ENCODE data around the gene SRRM4. TPM values are rescaled to one million over a fixed set of nuclear protein-coding genes. Genes with fewer than 3 reads are reported as not detected.
A peak's percentile ranks its signal among the peaks of the same experiment; 100 is the strongest.

The SRRM4 gene
- total RNA-seq, 1 experiment from 2014 or later, result 1.4 TPM

- peak overlapping the region; percentile 68; the same call in 1 of the 2 replicates for H3K4ac ChIP-seq (ENCODE audit: low read depth, low read length)
- peak overlapping the region; percentile 95 for H3K18ac ChIP-seq (ENCODE audit: insufficient read length, low read depth, low read length)
- peak overlapping the region; percentile 88 to 89 for H3K4me3 Mint-ChIP-seq
- TF ChIP-seq CTCF (conservative IDR thresholded peaks at IDR 0.05), result no peak
- no peaks in the 10 kb centered on the region for H4K20me1 ChIP-seq (ENCODE audit: control insufficient read depth, insufficient read depth, insufficient read length)
- peaks cover 20 to 28% of the 10 kb centered on the region in 2 experiments for H3K4me1 Mint-ChIP-seq
- peak overlapping the region; percentile 94 for H4K5ac ChIP-seq (ENCODE audit: insufficient read length, low read depth, low read length)
- peak overlapping the region; percentile 45 for H3K56ac ChIP-seq (ENCODE audit: insufficient read length, low read depth, low read length)
- H2BK15ac ChIP-seq (ENCODE audit: low read depth, low read length), result no peak overlapping the region
- H3K27me3 Mint-ChIP-seq (ENCODE audit: low read depth), result no peaks in the 10 kb centered on the region; the same call in 1 of the 2 replicates
- H3K27me3 ChIP-seq (ENCODE audit: insufficient read depth, low read length), result no peaks in the 10 kb centered on the region
- H3K36me3 Mint-ChIP-seq (ENCODE audit: insufficient read depth in 1 of 3, low read depth in 3 of 3), result peaks cover 25 to 34% (median 29%) of the 10 kb centered on the region in 3 experiments
- peak overlapping the region; percentile 83 for H2BK120ac ChIP-seq (ENCODE audit: low read depth, low read length, poor library complexity, severe bottlenecking)
- peak overlapping the region; percentile 96 for H3K27ac ChIP-seq (ENCODE audit: insufficient read length, low read depth, low read length)
- H3K79me1 ChIP-seq (ENCODE audit: insufficient read depth, low read depth, low read length, poor library complexity, severe bottlenecking), result no peaks in the 10 kb centered on the region
- peak overlapping the region; percentile 93 for H3K14ac ChIP-seq (ENCODE audit: insufficient read depth, low read length)
- no peak overlapping the region for H2BK20ac ChIP-seq (ENCODE audit: low read depth, low read length, poor library complexity, severe bottlenecking)
- no peaks in the 10 kb centered on the region for H3K79me2 ChIP-seq (ENCODE audit: insufficient read depth, low read length)
- WGBS (ENCODE audit: extremely low coverage, insufficient read length, low lambda C conversion rate), result no CpG with 5 or more reads among the region's 49 CpGs
- peak; percentile 99 for DNase-seq
- H4K91ac ChIP-seq (ENCODE audit: insufficient read length, low read depth, low read length), result peak overlapping the region; percentile 97
- no peak overlapping the region for H2AFZ ChIP-seq (ENCODE audit: low read length)
- H3K9me3 Mint-ChIP-seq, result peaks cover 12 to 13% of the 10 kb centered on the region in 2 experiments; a peak in 4 of 5 replicates
- peaks cover 4% of the 10 kb centered on the region; the same call in 1 of the 2 replicates for H3K4me1 ChIP-seq (ENCODE audit: insufficient read depth, low read length)
- peak overlapping the region; percentile 93 for H3K4me2 ChIP-seq (ENCODE audit: insufficient read depth, insufficient read length, low read length)
- H3K23me2 ChIP-seq (ENCODE audit: insufficient read length, low read depth, low read length, poor library complexity, severe bottlenecking), result peaks cover 13% of the 10 kb centered on the region
- peak overlapping the region; percentile 98 for H2BK12ac ChIP-seq (ENCODE audit: insufficient read length, low read depth, low read length)
- H4K8ac ChIP-seq (replicated peaks; ENCODE audit: insufficient read length, low read depth, low read length), result peak overlapping the region; percentile 97
- peaks cover 7% of the 10 kb centered on the region for H3K9me3 ChIP-seq (ENCODE audit: control insufficient read depth, low read depth, low read length)
- no peak overlapping the region for H3T11ph ChIP-seq (ENCODE audit: low read length)
- peak overlapping the region; percentile 98 for H2BK5ac ChIP-seq (ENCODE audit: insufficient read length, low read length)
- peak overlapping the region; percentile 96 for H3K9ac ChIP-seq (ENCODE audit: extremely low read depth, insufficient read length, low read length)
- peak overlapping the region; percentile 99 to 100 (median 100) for H3K27ac Mint-ChIP-seq
- H2AK5ac ChIP-seq (ENCODE audit: insufficient read length, low read length), result no peak overlapping the region
- no peak overlapping the region for H3K23ac ChIP-seq (ENCODE audit: insufficient read length, low read depth, low read length)
These were observed 172.4 kb downstream of the SRRM4 start for GRCh38 chr12:119153477-119154434.

All from H9 (cell line).